Heart left ventricle (tissue), 16 donors: Measurements from ENCODE around the gene NFE2L1. TPM values are rescaled to one million over a fixed set of nuclear protein-coding genes. Genes with fewer than 3 reads are reported as not detected.

Experiments used
- ATAC-seq, 4 donors: fragments of 200-7000 bp; cut with Tn5 transposase; one replicate each; pipeline ENCODE4 v1.9.1; 2020 to 2022; ENCODE audit warnings: moderate library complexity in 4 of 4, mild to moderate bottlenecking in 3 of 4, moderate number of reproducible peaks in 1 of 4
- DNase-seq, 5 donors: peaks; one replicate each; pipeline ENCODE4 v3.0.0-alpha.2; 2020
- H3K27ac ChIP-seq, 12 donors: fragments of 200-600 bp; sonication (generic) in 4 of 12; one replicate each; pipeline versions ENCODE4 v1.5.0 to v1.8.0; 2016 to 2022; ENCODE audit warnings: mild to moderate bottlenecking in 2 of 12
- H3K27me3 ChIP-seq, 9 donors: fragments of 200-600 bp; sonication (generic) in 2 of 9; one replicate each; pipeline versions ENCODE4 v1.5.1 to v1.8.0; 2016 to 2022; ENCODE audit warnings: mild to moderate bottlenecking in 3 of 9
- H3K36me3 ChIP-seq, 9 donors: fragments of 200-600 bp; sonication (generic) in 2 of 9; one replicate each; pipeline versions ENCODE4 v1.5.0 to v1.8.0; 2018 to 2022; ENCODE audit warnings: mild to moderate bottlenecking in 2 of 9
- H3K4me1 ChIP-seq, 12 donors: fragments of 200-600 bp; sonication (generic) in 4 of 12; one replicate each; pipeline versions ENCODE4 v1.5.0 to v1.8.0; 2016 to 2022; ENCODE audit warnings: mild to moderate bottlenecking in 3 of 12
- H3K4me3 ChIP-seq, 12 donors: fragments of 200-600 bp; sonication (generic) in 4 of 12; one replicate each; pipeline versions ENCODE4 v1.5.0 to v1.8.0; 2017 to 2022; ENCODE audit warnings: mild to moderate bottlenecking in 9 of 12, moderate library complexity in 4 of 12
- H3K9me3 ChIP-seq, 12 donors: fragments of 200-600 bp; sonication (generic) in 4 of 12; one replicate each; pipeline versions ENCODE4 v1.5.0 to v1.8.0; 2016 to 2022; ENCODE audit warnings: mild to moderate bottlenecking in 1 of 12
- POLR2A ChIP-seq, 2 donors: fragments of 450-650 bp; IDR thresholded peaks; one replicate each; pipeline ENCODE4 v1.6.1; 2017; ENCODE audit warnings: antibody characterized with exemption in 2 of 2, mild to moderate bottlenecking in 2 of 2, moderate library complexity in 2 of 2
- WGBS, 4 donors: extraction: QIAGEN DNeasy Blood & Tissue Kit in 2 of 4; methylation state at CpG; one replicate each; pipeline versions ENCODE4 v1.1.5 to v1.1.7; 2013 to 2018; 5-methylcytosine and 5-hydroxymethylcytosine counted together
- intact Hi-C, 10 donors: fragments of 100-400 bp; cut with DNase I; formaldehyde crosslinking; loops; one replicate each; pipeline versions ENCODE4 v1.11.1 to v1.14.2; 2022
- polyA plus RNA-seq, 2 donors: library from polyadenylated mRNA; stranded (reverse); fragments of 200-250 nt; gene quantifications; one replicate each; pipeline ENCODE4 v1.2.3, GENCODE V29; 2013
- total RNA-seq, 9 donors: library from RNA; depleted of rRNA in 2 of 9; stranded (reverse); fragments of >200 nt in 2 of 9; fragmentation: NEBNext Ultra II Directional in 3 of 9; extraction: Animal tissue kit (Norgen Biotek cat#: 25700) in 3 of 9; gene quantifications; one replicate each; pipeline versions ENCODE4 v1.1.0 to v1.2.4, GENCODE V29; 2016 to 2023
- TF ChIP-seq, protein P1 (sequence below), 12 donors: fragments of 200-600 bp; sonication (generic) in 4 of 12; IDR thresholded peaks; one replicate each; pipeline versions ENCODE4 v1.5.0 to v1.8.0; 2018 to 2022; ENCODE audit warnings: antibody characterized with exemption in 12 of 12, mild to moderate bottlenecking in 5 of 12
- donor health status: ischemic (EF 13 %, LVEDD 7.1; RV severe dilation, severe dysfunction).
- donor health status: healthy with polysubstance abuse.
- donor health status: DM: no; HTN: yes; CAD: no.
- donor health status: DM: no; HTN: no; CAD: no.
- donor health status: ischemic (EF 25% LVEDD 6.9; RV normal size, moderate dysfunction).
- donor health status: ischemic (EF 25% LVEDD 5.7; RV mildly dilated, moderate dysfunction).
- donor health status: healthy.
- donor health status: DM: yes; HTN: yes; CAD: no.
- donor health status: ischemic (EF 35%, LVEDD 5.7; RV mildly dilated, moderate dysfunction).
- donor health status: nonischemic (EF 11% LVEDD 7.7; RV severe dilation, severe dysfunction).
- donor health status: DM: yes; HTN: yes; CAD: no.
- donor health status: PGD.
- donor health status: ischemic (EF 29% LVEDD 5.4; RV normal size, mild dysfunction).
- donor health status: nonischemic (EF 23%, LVEDD 6.1; RV moderate dilation, normal function).

Gene NFE2L1
- total and polyA plus RNA-seq, 11 donors = 254 to 1,055 (median 553) TPM

DNA sequence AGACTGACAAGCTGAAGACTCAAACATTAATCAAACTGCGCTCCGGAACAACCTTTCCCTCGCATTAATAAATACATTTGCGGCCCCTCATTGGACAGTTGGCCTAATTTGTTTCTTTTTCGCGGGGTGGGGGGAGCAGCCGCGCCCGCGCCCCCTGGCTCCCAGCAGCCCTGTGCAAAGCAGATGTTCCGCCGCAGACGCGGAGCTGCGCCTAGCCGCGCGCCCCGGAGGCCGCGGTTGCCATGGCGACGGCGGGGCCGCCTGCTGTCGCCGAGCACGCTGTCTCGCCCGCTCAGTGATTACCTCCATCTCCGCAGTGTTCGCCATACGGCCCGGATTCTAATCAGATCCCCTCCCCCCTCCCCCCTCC lies 36.0 kb upstream of the NFE2L1 start:
- Histone ChIP-seq H3K4me3 (peak overlapping the region in 11 of 12 donors; percentile 18 to 52 (median 39)), H3K27me3 (peaks cover 0 to 51% (median 20%) of the 10 kb centered on the region in 9 donors), H3K36me3 (no peaks in the 10 kb centered on the region), H3K27ac (no peak overlapping the region), H3K9me3 (no peaks in the 10 kb centered on the region), H3K4me1 (peaks cover 0 to 18% (median 7%) of the 10 kb centered on the region in 12 donors)
- ATAC-seq (peak in 2 of 4 donors; percentile 56 to 71), DNase-seq (peak in 4 of 5 donors; percentile 31 to 73 (median 40))
- no peak for TF ChIP-seq POLR2A (IDR thresholded peaks at IDR 0.05)
- TF ChIP-seq, protein P1, sequence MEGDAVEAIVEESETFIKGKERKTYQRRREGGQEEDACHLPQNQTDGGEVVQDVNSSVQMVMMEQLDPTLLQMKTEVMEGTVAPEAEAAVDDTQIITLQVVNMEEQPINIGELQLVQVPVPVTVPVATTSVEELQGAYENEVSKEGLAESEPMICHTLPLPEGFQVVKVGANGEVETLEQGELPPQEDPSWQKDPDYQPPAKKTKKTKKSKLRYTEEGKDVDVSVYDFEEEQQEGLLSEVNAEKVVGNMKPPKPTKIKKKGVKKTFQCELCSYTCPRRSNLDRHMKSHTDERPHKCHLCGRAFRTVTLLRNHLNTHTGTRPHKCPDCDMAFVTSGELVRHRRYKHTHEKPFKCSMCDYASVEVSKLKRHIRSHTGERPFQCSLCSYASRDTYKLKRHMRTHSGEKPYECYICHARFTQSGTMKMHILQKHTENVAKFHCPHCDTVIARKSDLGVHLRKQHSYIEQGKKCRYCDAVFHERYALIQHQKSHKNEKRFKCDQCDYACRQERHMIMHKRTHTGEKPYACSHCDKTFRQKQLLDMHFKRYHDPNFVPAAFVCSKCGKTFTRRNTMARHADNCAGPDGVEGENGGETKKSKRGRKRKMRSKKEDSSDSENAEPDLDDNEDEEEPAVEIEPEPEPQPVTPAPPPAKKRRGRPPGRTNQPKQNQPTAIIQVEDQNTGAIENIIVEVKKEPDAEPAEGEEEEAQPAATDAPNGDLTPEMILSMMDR (IDR thresholded peaks at IDR 0.05) = no peak
- intact Hi-C loops = loop anchor here in 1 of 10 donors (10.0 kb wide), 1 partner anchor 167 kb away; the partner anchor contains the start of gene SCRN2
- WGBS, 4 donors = 0 to 1% (median 0%) methylated on average over 34 of the region's 34 CpGs

DNA sequence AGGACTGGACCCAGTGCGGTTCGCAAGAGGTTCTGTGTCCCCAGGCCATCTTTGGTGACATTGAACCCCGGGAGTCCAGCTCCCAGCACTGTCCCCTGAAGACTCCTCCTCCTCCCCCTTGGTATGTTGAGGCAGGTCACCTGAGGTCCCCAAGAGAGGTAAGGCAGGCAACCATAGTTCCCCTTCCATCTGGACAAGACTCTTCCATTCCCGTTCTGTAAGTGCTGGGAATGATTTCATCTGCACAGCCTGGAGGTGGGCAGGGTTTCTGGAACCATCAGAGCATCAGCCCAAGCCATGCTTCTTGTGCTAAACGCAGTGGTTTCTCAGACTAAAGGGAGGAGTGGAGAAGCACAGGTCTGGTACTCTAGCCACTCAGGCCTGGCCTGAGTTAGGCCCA lies 35.5 kb upstream of the NFE2L1 start:
- intact Hi-C loops = loop anchor here in 1 of 10 donors (10.0 kb wide), 1 partner anchor 168 kb away; the partner anchor contains the start of gene SCRN2
- Histone ChIP-seq H3K27ac (no peak overlapping the region), H3K9me3 (no peaks in the 10 kb centered on the region), H3K27me3 (peaks cover 0 to 51% (median 20%) of the 10 kb centered on the region in 9 donors), H3K4me1 (peaks cover 0 to 23% (median 7%) of the 10 kb centered on the region in 12 donors), H3K4me3 (peak overlapping the region in 3 of 12 donors; percentile 33 to 52 (median 52)), H3K36me3 (no peaks in the 10 kb centered on the region)
- TF ChIP-seq POLR2A (IDR thresholded peaks at IDR 0.05) = no peak
- TF ChIP-seq, protein P1 (IDR thresholded peaks at IDR 0.05) = no peak
- 42 to 64% (median 52%) methylated on average over 3 to 5 of the region's 5 CpGs for WGBS, 4 donors
- DNase-seq (peak in 1 of 5 donors; percentile 4), ATAC-seq (no peak)

GRCh38 chr17:48013876-48014594 lies 34.1 kb upstream of the NFE2L1 start:
- TF ChIP-seq, protein P1 (IDR thresholded peaks at IDR 0.05) = no peak
- no peak for TF ChIP-seq POLR2A (IDR thresholded peaks at IDR 0.05)
- Histone ChIP-seq H3K4me3 (no peak overlapping the region), H3K36me3 (no peaks in the 10 kb centered on the region), H3K4me1 (peaks cover 0 to 29% (median 7%) of the 10 kb centered on the region in 12 donors), H3K27me3 (peaks cover 0 to 42% (median 20%) of the 10 kb centered on the region in 9 donors), H3K9me3 (no peaks in the 10 kb centered on the region), H3K27ac (no peak overlapping the region)
- ATAC-seq (no peak), DNase-seq (no peak)
- intact Hi-C loops = loop anchor here in 1 of 10 donors (10.0 kb wide), 1 partner anchor 169 kb away; the partner anchor contains the start of gene SCRN2
- 72 to 84% (median 79%) methylated on average over 6 of the region's 6 CpGs for WGBS, 4 donors

- Histone ChIP-seq H3K27me3 (peaks cover 0 to 36% (median 20%) of the 10 kb centered on the region in 9 donors), H3K36me3 (no peaks in the 10 kb centered on the region), H3K9me3 (no peaks in the 10 kb centered on the region), H3K27ac (no peak overlapping the region), H3K4me1 (peaks cover 0 to 29% (median 7%) of the 10 kb centered on the region in 12 donors), H3K4me3 (no peak overlapping the region)
- TF ChIP-seq, protein P1 (IDR thresholded peaks at IDR 0.05) = no peak
- TF ChIP-seq POLR2A (IDR thresholded peaks at IDR 0.05) = no peak
- WGBS, 4 donors = 66 to 68% (median 67%) methylated on average over 8 of the region's 8 CpGs
- DNase-seq (no peak), ATAC-seq (no peak)
- intact Hi-C loops = loop anchor here in 5 of 10 donors (5.0 to 10.0 kb wide), 3 partner anchors 167 to 172 kb away; partner anchors contain the start of gene SCRN2 (in 3 of the 5)
Measured at GRCh38 chr17:48014595-48015111, 33.5 kb upstream of the NFE2L1 start.
